Measurements from ENCODE around the gene PYCR2. TPM values are rescaled to one million over a fixed set of nuclear protein-coding genes. Genes with fewer than 3 reads are reported as not detected.

PYCR2 gene
- polyA plus RNA-seq, 2 of the 4 experiments (the other 2 are of a cell fraction): 45.4 to 50.5 TPM

DNA sequence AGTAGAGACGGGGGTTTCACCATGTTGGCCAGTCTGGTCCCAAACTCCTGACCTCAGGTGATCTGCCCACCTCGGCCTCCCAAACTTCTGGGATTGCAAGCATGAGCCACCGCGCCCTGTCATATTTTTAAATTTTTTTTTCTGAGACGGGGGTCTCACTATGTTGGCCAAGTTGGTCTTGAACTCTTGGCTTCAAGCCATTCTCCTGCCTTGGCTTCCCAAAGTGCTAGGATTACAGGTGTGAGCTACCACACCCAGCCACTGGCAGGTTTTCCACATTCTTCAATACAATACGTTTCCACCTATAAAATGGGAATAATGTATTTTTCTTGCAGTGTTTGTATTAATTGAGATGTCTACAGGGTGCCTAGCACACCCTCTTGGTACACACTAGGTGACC, 31.7 kb downstream of the PYCR2 start:
- H3K9me3 ChIP-seq: no peaks in the 10 kb centered on the region
- FAIRE-seq (no peak), DNase-seq (ENCODE audit: low read depth in 1 of 2, low spot score in 1 of 2) (no peak), ATAC-seq (no peak)
- H3K4me1 ChIP-seq: peaks cover 35% of the 10 kb centered on the region
- no peak overlapping the region for H3K4me3 ChIP-seq
- no peak overlapping the region for H3K4me2 ChIP-seq
- no peak overlapping the region for H3K27ac ChIP-seq
- ChIA-PET POLR2A (no interaction called here), CTCF (interaction anchor here (1.8 to 19.4 kb wide), 2 partner anchors 10 to 15 kb away, joined by 7 to 207 read pairs; partner anchors contain the start of gene TMEM63A)
- whole genome bisulfite sequencing (ENCODE audit: missing lambda C conversion rate): 79% methylated on average over 6 of the region's 6 CpGs
- no peak for TF ChIP-seq HOXA7 (CRISPR knock-in tag; IDR thresholded peaks at IDR 0.05)
- TF ChIP-seq CEBPB (IDR thresholded peaks at IDR 0.05): no peak
- no peak for TF ChIP-seq EHF (CRISPR knock-in tag; IDR thresholded peaks at IDR 0.05)
- no peak for TF ChIP-seq ZSCAN20 (CRISPR knock-in tag; IDR thresholded peaks at IDR 0.05)
- TF ChIP-seq, protein P1, sequence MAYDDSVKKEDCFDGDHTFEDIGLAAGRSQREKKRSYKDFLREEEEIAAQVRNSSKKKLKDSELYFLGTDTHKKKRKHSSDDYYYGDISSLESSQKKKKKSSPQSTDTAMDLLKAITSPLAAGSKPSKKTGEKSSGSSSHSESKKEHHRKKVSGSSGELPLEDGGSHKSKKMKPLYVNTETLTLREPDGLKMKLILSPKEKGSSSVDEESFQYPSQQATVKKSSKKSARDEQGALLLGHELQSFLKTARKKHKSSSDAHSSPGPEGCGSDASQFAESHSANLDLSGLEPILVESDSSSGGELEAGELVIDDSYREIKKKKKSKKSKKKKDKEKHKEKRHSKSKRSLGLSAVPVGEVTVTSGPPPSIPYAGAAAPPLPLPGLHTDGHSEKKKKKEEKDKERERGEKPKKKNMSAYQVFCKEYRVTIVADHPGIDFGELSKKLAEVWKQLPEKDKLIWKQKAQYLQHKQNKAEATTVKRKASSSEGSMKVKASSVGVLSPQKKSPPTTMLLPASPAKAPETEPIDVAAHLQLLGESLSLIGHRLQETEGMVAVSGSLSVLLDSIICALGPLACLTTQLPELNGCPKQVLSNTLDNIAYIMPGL (CRISPR knock-in tag; IDR thresholded peaks at IDR 0.05; ENCODE audit: borderline replicate concordance): no peak
- no peak for TF ChIP-seq KDM5A (IDR thresholded peaks at IDR 0.05)
- TF ChIP-seq CBX8 (IDR thresholded peaks at IDR 0.05): no peak
- no peak for TF ChIP-seq RARB (CRISPR knock-in tag; IDR thresholded peaks at IDR 0.05)
- no peak for TF ChIP-seq MAFK (IDR thresholded peaks at IDR 0.05; ENCODE audit: partially characterized antibody)
- TF ChIP-seq CHD4 (IDR thresholded peaks at IDR 0.05; ENCODE audit: borderline replicate concordance): no peak
- TF ChIP-seq E2F6 (IDR thresholded peaks at IDR 0.05; ENCODE audit: borderline replicate concordance, low read depth): no peak
- TF ChIP-seq PBX3 (IDR thresholded peaks at IDR 0.05): no peak
- TF ChIP-seq FOXS1 (CRISPR knock-in tag; IDR thresholded peaks at IDR 0.05): no peak
- no peak for TF ChIP-seq CBX2 (IDR thresholded peaks at IDR 0.05; ENCODE audit: borderline replicate concordance, low read depth)
- TF ChIP-seq NPAS2 (CRISPR knock-in tag; IDR thresholded peaks at IDR 0.05; ENCODE audit: borderline replicate concordance): no peak

DNA sequence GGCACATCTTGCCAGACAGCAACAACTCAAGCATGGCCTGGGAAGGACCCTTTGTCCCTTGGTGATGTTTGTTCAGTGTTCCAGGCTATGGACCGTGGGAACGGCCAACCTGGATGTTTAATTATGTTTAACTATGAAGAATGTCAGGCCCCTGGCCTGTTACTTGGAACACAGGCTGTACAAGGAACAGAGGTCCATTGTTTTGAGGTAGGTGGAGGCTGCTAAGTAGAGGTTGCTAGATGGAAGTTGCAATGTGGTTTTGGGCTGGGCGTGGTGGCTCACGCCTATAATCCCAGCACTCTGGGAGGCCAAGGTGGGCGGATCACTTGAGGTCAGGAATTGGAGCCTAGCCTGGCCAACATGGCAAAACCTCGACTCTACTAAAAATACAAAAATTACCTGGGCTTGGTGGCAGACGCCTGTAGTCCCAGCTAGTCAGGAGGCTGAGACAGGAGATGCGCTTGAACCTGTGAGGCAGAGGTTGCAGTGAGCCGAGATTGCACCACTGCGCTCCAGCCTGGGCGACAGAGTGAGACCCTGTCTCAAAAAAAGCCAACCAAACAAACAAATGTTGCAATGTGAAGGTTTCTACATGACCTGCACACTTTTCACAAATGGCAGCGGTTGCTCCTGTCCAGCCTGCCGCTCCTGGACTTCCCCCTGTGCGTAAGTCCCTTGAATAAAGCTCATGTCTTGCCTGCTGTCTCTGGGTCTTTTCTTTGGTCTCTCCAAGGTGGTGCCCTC, 32.6 kb downstream of the PYCR2 start:
- CTCF ChIA-PET: interaction anchor here (1.1 to 19.4 kb wide), 4 partner anchors 9 to 417 kb away, joined by 3 to 207 read pairs (median 5); partner anchors contain the start of gene TMEM63A
- Histone ChIP-seq H3K27ac (peak overlapping the region in 1 of 2 experiments; percentile 22; a peak in 1 of 6 replicates), H3K4me1 (peaks cover 33% of the 10 kb centered on the region), H3K4me2 (no peak overlapping the region), H3K4me3 (no peak overlapping the region), H3K9me3 (no peaks in the 10 kb centered on the region)
- TF ChIP-seq CHD2 (IDR thresholded peaks at IDR 0.05; ENCODE audit: low read length, partially characterized antibody) (no peak), GATA3 (IDR thresholded peaks at IDR 0.05; ENCODE audit: borderline replicate concordance) (no peak), FOSL2 (IDR thresholded peaks at IDR 0.05) (no peak), FOSL2 (CRISPR knock-in tag; IDR thresholded peaks at IDR 0.05) (no peak)
- POLR2A ChIA-PET: interaction anchor here (1.6 kb wide), 1 partner anchor 9 kb away, joined by 4 read pairs; the partner anchor contains the start of gene TMEM63A
- ATAC-seq (peak in 1 of 2 experiments; percentile 12; a peak in 2 of 6 replicates), DNase-seq (ENCODE audit: low read depth in 1 of 2, low spot score in 1 of 2) (peak in 1 of 2 experiments; percentile 36), FAIRE-seq (no peak)
- WGBS (ENCODE audit: missing lambda C conversion rate): 86% methylated on average over 14 of the region's 14 CpGs

All from A549 (cell line).